C4-2B (cell line): ENCODE measurements around the gene NLGN1.

ENCODE experiments used
- H3K27ac ChIP-seq: fragments of 450-650 bp; 2 replicates; pipeline ENCODE4 v1.5.1; 2017
- ZFX ChIP-seq: fragments of 450-650 bp; IDR thresholded peaks from 2 replicates; pipeline ENCODE4 v1.6.1; 2017
- TF ChIP-seq, protein P1 (sequence below): fragments of 450-650 bp; conservative IDR thresholded peaks from 2 replicates; pipeline ENCODE4 v1.5.1; 2017; ENCODE audit warnings: mild to moderate bottlenecking

NLGN1 gene

DNA sequence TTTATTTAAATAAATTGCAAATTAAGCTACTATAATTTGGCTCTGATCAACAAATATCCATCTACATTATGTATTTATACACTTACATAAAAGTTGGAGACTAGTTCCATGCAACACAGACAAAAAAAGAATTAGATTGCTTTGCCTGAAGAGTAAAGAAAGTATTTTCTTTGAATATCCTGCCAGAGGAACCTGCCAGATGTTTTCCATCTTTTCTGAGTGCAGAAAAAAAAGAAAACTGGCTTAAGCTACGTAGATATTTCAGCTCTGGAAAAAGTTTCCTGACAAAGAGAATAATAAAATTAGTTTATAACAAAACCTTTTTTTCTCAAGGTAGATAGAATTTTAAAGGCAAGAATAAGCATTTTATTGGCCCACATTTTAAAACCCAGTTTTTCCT, 854.1 kb downstream of the NLGN1 start:
- H3K27ac ChIP-seq = no peak overlapping the region
- no peak for TF ChIP-seq ZFX
- TF ChIP-seq, protein P1, sequence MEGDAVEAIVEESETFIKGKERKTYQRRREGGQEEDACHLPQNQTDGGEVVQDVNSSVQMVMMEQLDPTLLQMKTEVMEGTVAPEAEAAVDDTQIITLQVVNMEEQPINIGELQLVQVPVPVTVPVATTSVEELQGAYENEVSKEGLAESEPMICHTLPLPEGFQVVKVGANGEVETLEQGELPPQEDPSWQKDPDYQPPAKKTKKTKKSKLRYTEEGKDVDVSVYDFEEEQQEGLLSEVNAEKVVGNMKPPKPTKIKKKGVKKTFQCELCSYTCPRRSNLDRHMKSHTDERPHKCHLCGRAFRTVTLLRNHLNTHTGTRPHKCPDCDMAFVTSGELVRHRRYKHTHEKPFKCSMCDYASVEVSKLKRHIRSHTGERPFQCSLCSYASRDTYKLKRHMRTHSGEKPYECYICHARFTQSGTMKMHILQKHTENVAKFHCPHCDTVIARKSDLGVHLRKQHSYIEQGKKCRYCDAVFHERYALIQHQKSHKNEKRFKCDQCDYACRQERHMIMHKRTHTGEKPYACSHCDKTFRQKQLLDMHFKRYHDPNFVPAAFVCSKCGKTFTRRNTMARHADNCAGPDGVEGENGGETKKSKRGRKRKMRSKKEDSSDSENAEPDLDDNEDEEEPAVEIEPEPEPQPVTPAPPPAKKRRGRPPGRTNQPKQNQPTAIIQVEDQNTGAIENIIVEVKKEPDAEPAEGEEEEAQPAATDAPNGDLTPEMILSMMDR = no peak

DNA sequence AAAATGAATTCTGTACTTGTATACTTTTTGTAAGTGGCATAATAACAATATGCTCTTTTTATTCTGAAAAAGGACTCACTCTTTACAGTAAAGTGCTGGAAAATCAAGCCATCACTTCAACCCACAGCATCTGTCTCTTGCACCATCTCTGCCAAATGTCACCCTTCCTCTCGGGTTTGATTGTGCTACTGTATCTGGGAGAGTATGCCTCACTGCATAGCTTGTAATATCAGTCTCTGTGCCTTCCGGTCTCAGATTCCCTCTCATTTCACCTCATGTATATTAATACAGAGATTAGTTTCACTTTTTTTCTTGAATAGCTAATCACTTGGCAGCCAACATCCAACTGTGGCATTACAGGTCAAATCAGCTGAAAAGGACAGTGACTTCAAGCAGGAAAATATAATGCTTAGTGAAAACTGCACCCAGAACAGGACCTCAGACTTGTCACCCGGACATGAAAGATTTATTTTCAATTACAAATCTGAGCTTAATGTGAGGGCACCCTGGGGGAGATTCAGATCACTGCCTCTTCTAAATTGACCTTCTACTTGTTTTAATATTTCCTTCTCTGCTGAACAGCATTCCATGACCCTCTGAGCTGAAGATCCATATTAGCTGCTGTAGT, 855.8 kb downstream of the NLGN1 start:
- TF ChIP-seq, protein P1 = no peak
- TF ChIP-seq ZFX = no peak

DNA sequence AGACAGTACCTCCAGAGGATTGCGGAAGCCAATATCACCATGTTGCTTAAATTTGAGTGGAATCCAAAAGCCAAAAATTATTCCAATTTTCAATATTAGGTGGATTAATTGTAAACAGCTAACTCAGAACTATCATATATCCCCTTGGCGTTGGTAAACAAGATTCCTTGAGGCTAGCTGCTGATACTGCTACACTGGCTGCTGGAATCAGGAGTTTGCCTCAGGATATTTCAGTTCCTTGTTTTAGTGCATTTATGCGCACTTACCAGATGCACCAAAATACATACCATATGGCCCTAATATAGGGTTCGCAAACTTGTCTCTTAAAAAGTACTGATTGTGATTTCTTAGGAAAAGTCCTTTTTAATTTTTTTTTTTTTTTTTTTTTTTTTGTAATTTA, 856.4 kb downstream of the NLGN1 start:
- no peak for TF ChIP-seq ZFX
- TF ChIP-seq, protein P1 = no peak
- no peak overlapping the region for H3K27ac ChIP-seq

More for the DNA sequence above, 855.8 kb downstream of the NLGN1 start:
- no peak overlapping the region for H3K27ac ChIP-seq

DNA sequence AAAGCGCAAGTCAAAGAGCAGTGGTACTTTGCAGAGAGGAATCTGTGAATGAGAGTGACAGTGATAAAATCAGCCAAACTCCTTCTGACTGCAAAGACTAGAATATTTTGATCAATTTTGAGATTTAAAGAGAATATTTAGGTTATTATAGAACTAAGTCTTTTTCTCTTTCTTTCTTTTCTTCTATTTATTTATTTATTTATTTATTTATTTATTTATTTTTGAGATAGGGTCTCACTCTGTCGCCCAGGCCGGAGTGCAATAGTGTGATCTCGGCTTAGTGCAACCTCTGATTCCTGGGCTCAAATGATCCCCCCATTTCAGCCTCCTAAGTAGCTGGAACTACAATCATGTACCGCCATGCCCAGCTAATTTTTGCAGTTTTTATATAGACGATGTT, 857.9 kb downstream of the NLGN1 start:
- H3K27ac ChIP-seq = no peak overlapping the region
- TF ChIP-seq, protein P1 = no peak
- no peak for TF ChIP-seq ZFX

DNA sequence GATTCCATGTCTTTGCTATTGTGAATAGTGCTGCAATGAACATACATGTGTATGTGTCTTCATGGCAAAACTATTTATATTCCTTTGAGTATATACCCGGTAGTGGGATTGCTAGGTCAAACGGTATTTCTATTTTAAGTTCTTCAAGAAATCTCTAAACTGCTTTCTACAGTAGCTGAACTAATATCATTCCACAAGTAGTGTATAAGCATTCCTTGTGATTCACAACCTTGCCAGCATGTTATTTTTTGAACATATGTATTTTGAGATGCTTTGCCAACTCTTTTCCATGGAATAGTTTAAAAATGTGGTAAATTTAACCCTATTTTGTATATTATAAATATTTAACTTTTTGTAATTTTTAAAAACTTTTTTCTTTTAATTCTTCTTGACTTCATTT, 868.9 kb downstream of the NLGN1 start:
- H3K27ac ChIP-seq = no peak overlapping the region
- TF ChIP-seq, protein P1 = no peak
- no peak for TF ChIP-seq ZFX

DNA sequence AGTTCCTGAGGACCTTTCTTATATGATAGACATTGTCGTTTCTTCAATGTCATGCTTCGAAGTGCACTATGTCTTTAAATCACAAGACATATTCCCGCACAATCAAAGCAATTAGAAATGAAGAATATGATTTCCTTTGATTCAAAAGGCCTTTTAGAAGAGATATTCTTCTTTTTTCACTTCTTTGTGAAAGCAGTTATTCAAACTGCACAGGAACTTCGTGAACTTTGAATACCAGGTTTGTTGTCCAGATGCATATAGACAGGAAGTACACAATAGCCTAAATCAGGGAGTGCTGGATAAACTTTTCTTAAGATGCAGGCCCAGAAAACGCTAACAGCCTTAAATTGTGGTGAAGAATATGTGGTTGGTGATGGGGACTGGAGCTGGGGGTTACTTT, 870.5 kb downstream of the NLGN1 start:
- no peak for TF ChIP-seq ZFX
- TF ChIP-seq, protein P1 = no peak

DNA sequence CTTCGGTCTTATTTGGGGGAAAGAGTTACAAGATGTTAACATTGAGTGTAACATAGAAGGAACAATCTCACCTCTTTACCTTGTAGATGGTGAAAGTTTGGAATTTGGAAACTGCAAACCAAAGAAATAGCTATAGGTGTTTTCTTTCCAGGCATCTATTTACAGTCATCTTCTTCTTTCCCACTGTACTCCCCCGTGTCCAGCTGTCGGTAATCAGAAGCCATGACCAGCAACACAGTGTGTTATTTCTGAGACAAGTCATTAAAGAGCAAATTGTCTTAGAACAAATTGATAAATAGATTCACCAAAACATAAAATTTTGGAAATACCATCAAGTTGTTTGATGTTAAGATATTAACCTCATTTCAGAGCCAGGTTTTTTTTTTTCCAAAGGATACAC, 871.0 kb downstream of the NLGN1 start:
- H3K27ac ChIP-seq = no peak overlapping the region
- TF ChIP-seq, protein P1 = no peak
- no peak for TF ChIP-seq ZFX

More for the DNA sequence above, 870.5 kb downstream of the NLGN1 start:
- no peak overlapping the region for H3K27ac ChIP-seq
